RWPE1 (cell line): ENCODE data around the gene SLC22A15.

ENCODE experiments used
- CTCF ChIA-PET: fragments of 350-600 bp; sonication (Branson Sonifier 250); formaldehyde crosslinking; extraction: SDS; loops from one replicate; lab custom pipeline; 2021; lab: Yijun Ruan, JAX
- POLR2A ChIA-PET: fragments of 400-600 bp; formaldehyde crosslinking; extraction: SDS; loops from one replicate; lab custom pipeline; 2020; ENCODE audit warnings: antibody characterized with exemption; ENCODE audit not compliant: low non-redundant PET; lab: Yijun Ruan, JAX
- DNase-seq: peaks from one replicate; pipeline ENCODE4 v3.0.0; 2012; ENCODE audit warnings: low spot score
- H3K27ac ChIP-seq: fragments of 450-650 bp; 2 replicates; pipeline ENCODE4 v1.5.1; 2017
- TF ChIP-seq, protein P1 (sequence below): fragments of 450-650 bp; conservative IDR thresholded peaks from 2 replicates; pipeline ENCODE4 v1.5.1; 2017; ENCODE audit warnings: low read depth, mild to moderate bottlenecking

The SLC22A15 gene

DNA sequence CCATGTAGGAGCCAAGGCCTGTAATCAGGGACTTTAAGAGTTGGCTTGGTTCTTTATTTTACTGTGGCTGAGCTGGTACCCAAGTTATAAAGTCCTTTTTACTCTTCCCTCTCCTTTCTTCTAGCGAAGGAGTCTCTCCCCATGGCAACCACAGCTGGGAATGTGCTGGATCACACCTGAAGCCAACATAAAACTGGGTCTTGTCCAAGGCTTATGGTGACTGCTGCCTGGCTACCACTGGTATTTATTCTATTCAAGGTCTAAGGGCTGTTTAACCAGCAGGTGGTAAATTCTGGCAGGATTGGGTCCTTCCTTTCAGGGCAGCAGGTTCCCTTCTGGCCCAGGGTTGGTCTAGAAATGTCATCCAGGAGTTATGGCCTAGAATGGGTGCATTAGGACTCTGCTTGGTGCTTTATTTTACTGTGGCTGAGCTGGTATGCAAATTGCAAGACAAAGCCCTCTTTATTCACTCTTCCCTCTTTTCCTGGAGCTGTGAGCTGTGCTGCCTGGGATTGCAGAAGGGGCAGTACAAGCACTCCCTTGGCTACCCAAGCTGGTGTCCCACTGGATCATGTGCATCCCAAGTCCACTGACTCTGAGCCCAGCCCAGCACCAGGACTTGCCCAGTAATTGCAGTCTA, 26.6 kb downstream of the SLC22A15 start:
- CTCF ChIA-PET: interaction anchor here (0.6 kb wide), 3 partner anchors 37 to 191 kb away, joined by 3 to 4 read pairs (median 4); no protein-coding TSS in a partner anchor
- TF ChIP-seq, protein P1, sequence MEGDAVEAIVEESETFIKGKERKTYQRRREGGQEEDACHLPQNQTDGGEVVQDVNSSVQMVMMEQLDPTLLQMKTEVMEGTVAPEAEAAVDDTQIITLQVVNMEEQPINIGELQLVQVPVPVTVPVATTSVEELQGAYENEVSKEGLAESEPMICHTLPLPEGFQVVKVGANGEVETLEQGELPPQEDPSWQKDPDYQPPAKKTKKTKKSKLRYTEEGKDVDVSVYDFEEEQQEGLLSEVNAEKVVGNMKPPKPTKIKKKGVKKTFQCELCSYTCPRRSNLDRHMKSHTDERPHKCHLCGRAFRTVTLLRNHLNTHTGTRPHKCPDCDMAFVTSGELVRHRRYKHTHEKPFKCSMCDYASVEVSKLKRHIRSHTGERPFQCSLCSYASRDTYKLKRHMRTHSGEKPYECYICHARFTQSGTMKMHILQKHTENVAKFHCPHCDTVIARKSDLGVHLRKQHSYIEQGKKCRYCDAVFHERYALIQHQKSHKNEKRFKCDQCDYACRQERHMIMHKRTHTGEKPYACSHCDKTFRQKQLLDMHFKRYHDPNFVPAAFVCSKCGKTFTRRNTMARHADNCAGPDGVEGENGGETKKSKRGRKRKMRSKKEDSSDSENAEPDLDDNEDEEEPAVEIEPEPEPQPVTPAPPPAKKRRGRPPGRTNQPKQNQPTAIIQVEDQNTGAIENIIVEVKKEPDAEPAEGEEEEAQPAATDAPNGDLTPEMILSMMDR: no peak
- POLR2A ChIA-PET: no interaction called here
- no peak for DNase-seq
- no peak overlapping the region for H3K27ac ChIP-seq

- DNase-seq: no peak
- TF ChIP-seq, protein P1: no peak
- H3K27ac ChIP-seq: no peak overlapping the region
- POLR2A ChIA-PET: no interaction called here
- CTCF ChIA-PET: interaction anchor here (0.5 to 0.6 kb wide), 2 partner anchors 11 to 192 kb away, joined by 3 to 4 read pairs; no protein-coding TSS in a partner anchor
Measured at GRCh38 chr1:116003823-116004222, 27.5 kb downstream of the SLC22A15 start.

GRCh38 chr1:116006486-116006964, 30.2 kb downstream of the SLC22A15 start:
- TF ChIP-seq, protein P1: no peak
- POLR2A ChIA-PET: no interaction called here

GRCh38 chr1:116008656-116009390, 32.5 kb downstream of the SLC22A15 start:
- no peak for DNase-seq
- TF ChIP-seq, protein P1: no peak
- H3K27ac ChIP-seq: no peak overlapping the region
- ChIA-PET CTCF (no interaction called here), POLR2A (no interaction called here)

More at GRCh38 chr1:116006486-116006964, 30.2 kb downstream of the SLC22A15 start:
- no peak for DNase-seq
- CTCF ChIA-PET: no interaction called here
- no peak overlapping the region for H3K27ac ChIP-seq

DNA sequence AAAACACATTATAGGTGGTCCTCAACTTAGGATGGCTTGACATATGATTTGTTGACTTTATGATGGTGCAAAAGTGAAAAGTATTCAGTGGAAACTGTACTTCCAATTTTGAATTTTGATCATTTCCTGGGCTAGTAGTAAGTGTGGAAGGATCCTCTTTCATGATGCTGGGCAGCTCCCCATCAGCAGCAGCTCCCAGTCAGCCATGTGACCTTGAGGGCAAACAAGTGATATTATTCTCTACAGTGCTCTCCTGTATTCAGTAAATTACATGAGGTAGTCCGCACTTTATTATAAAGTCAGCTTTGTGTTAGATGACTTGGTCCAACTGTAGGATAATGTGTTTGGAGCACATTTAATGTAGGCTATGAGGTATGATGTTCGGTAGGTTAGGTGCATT, 36.4 kb downstream of the SLC22A15 start:
- TF ChIP-seq, protein P1: no peak
- no peak overlapping the region for H3K27ac ChIP-seq
- ChIA-PET CTCF (no interaction called here), POLR2A (no interaction called here)
- no peak for DNase-seq

DNA sequence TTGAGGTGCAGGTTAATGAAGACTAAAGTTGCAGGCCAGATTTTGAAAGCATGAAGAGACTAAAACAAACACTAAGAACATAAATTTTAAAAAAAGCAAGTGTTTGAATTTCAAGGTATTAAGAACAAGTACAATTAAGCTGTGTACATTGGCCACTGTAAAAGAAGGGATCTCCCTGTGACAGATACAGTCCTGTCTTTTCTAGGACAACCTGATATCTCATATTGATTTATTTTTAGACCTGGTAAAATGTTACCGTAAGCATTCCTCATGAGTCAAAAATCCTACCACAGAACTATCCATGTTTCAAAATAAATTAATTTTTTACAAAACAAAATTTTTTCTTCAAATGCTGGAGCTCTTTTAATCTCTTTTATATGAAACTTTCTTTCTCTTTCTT, 39.4 kb downstream of the SLC22A15 start:
- CTCF ChIA-PET: interaction anchor here (0.7 kb wide), 2 partner anchors 8 to 202 kb away, joined by 3 read pairs; no protein-coding TSS in a partner anchor
- H3K27ac ChIP-seq: no peak overlapping the region
- POLR2A ChIA-PET: no interaction called here
- no peak for DNase-seq
- TF ChIP-seq, protein P1: no peak
